DOHH2 (cell line): Measurements from ENCODE around the gene RAMACL.

Source experiments
- H3F3A ChIP-seq: fragments of 200-600 bp; sonication (generic), shearing (Covaris generic); 2 replicates; pipeline ENCODE4 v1.6.0; 2016; ENCODE audit warnings: antibody characterized with exemption, mild to moderate bottlenecking; ENCODE audit not compliant: control insufficient read depth, insufficient read depth
- H3K27ac ChIP-seq: fragments of 200-600 bp; sonication (generic); 2 replicates; pipeline ENCODE4 v1.5.1; 2014; ENCODE audit warnings: low read depth, mild to moderate bottlenecking, low read length, moderate library complexity
- H3K27me3 ChIP-seq: fragments of 200-600 bp; sonication (generic); 2 replicates; pipeline ENCODE4 v1.6.1; 2014; ENCODE audit warnings: mild to moderate bottlenecking, low read length, mixed read lengths; ENCODE audit not compliant: control insufficient read depth
- H3K36me3 ChIP-seq: fragments of 200-600 bp; sonication (generic); 2 replicates; pipeline ENCODE4 v1.6.1; 2014; ENCODE audit warnings: mild to moderate bottlenecking, low read length, moderate library complexity, mixed read lengths; ENCODE audit not compliant: control insufficient read depth
- H3K4me1 ChIP-seq: fragments of 200-600 bp; sonication (generic); 2 replicates; pipeline ENCODE4 v1.6.1; 2014; ENCODE audit warnings: mild to moderate bottlenecking, low read length, mixed read lengths; ENCODE audit not compliant: control insufficient read depth
- H3K4me2 ChIP-seq: fragments of 200-600 bp; sonication (generic); 2 replicates; pipeline ENCODE4 v1.6.0; 2014; ENCODE audit warnings: mild to moderate bottlenecking, low read length, moderate library complexity
- H3K4me3 ChIP-seq: fragments of 200-600 bp; sonication (generic); 2 replicates; pipeline ENCODE4 v1.5.1; 2014; ENCODE audit warnings: mild to moderate bottlenecking, low read length, mixed read lengths
- H3K79me2 ChIP-seq: fragments of 200-600 bp; sonication (generic); 2 replicates; pipeline ENCODE4 v1.6.1; 2014; ENCODE audit warnings: mild to moderate bottlenecking, low read length, mixed read lengths; ENCODE audit not compliant: control insufficient read depth
- H3K9me2 ChIP-seq: fragments of 200-600 bp; sonication (generic); replicated peaks from 2 replicates; pipeline ENCODE4 v1.6.1; 2014; ENCODE audit warnings: mild to moderate bottlenecking, low read length, mixed read lengths; ENCODE audit not compliant: control insufficient read depth
- H3K9me3 ChIP-seq: fragments of 200-600 bp; sonication (generic); 2 replicates; pipeline ENCODE4 v1.6.1; 2014; ENCODE audit warnings: antibody characterized with exemption, low read length, mixed read lengths; ENCODE audit not compliant: control insufficient read depth, insufficient read depth
- H4K20me1 ChIP-seq: fragments of 200-600 bp; sonication (generic); 2 replicates; pipeline ENCODE4 v1.6.0; 2014; ENCODE audit warnings: low read depth, mild to moderate bottlenecking, antibody characterized with exemption, low read length, moderate library complexity; ENCODE audit not compliant: control insufficient read depth, insufficient read depth
- CTCF ChIP-seq: fragments of 200-600 bp; sonication (generic); IDR thresholded peaks from one replicate; pipeline ENCODE4 v1.5.1; 2014; ENCODE audit warnings: antibody characterized with exemption, mild to moderate bottlenecking, low read depth, low read length; ENCODE audit not compliant: poor library complexity, severe bottlenecking
- EZH2phosphoT487 ChIP-seq: fragments of 200-600 bp; sonication (generic); IDR thresholded peaks from 2 replicates; pipeline ENCODE4 v1.6.1; 2017; ENCODE audit warnings: borderline replicate concordance, mild to moderate bottlenecking, antibody characterized with exemption, low read length, moderate library complexity, mixed read lengths

RAMACL gene

GRCh38 chr6:166567813-166568212, 18.7 kb downstream of the RAMACL start:
- TF ChIP-seq CTCF (no peak), EZH2phosphoT487 (no peak)

GRCh38 chr6:166567107-166567506, 19.4 kb downstream of the RAMACL start:
- Histone ChIP-seq H3K27me3 (no peaks in the 10 kb centered on the region), H3F3A (no peaks in the 10 kb centered on the region), H3K9me2 (no peaks in the 10 kb centered on the region), H3K27ac (no peak overlapping the region), H3K79me2 (no peaks in the 10 kb centered on the region), H3K36me3 (no peaks in the 10 kb centered on the region), H3K9me3 (no peaks in the 10 kb centered on the region), H3K4me3 (no peak overlapping the region), H3K4me2 (no peak overlapping the region), H3K4me1 (no peaks in the 10 kb centered on the region), H4K20me1 (no peaks in the 10 kb centered on the region)
- no peak for TF ChIP-seq EZH2phosphoT487
- TF ChIP-seq CTCF = no peak

More at GRCh38 chr6:166567813-166568212, 18.7 kb downstream of the RAMACL start:
- no peaks in the 10 kb centered on the region for H4K20me1 ChIP-seq
- H3K27me3 ChIP-seq = no peaks in the 10 kb centered on the region
- H3K9me2 ChIP-seq = no peaks in the 10 kb centered on the region
- no peak overlapping the region for H3K4me3 ChIP-seq
- H3K36me3 ChIP-seq = no peaks in the 10 kb centered on the region
- no peaks in the 10 kb centered on the region for H3K4me1 ChIP-seq
- no peak overlapping the region for H3K4me2 ChIP-seq
- no peaks in the 10 kb centered on the region for H3F3A ChIP-seq
- no peak overlapping the region for H3K27ac ChIP-seq
- H3K9me3 ChIP-seq = no peaks in the 10 kb centered on the region
- no peaks in the 10 kb centered on the region for H3K79me2 ChIP-seq

- Histone ChIP-seq H3K79me2 (no peaks in the 10 kb centered on the region), H3K9me2 (no peaks in the 10 kb centered on the region), H3F3A (no peaks in the 10 kb centered on the region), H3K9me3 (no peaks in the 10 kb centered on the region), H3K4me2 (no peak overlapping the region), H3K36me3 (no peaks in the 10 kb centered on the region), H3K27ac (no peak overlapping the region), H3K4me1 (no peaks in the 10 kb centered on the region), H3K27me3 (no peaks in the 10 kb centered on the region), H4K20me1 (no peaks in the 10 kb centered on the region), H3K4me3 (no peak overlapping the region)
- TF ChIP-seq CTCF = no peak
- TF ChIP-seq EZH2phosphoT487 = no peak
Measured at GRCh38 chr6:166566026-166567011, 20.2 kb downstream of the RAMACL start.
